ENCODE results near the gene ZNF22.

Gene ZNF22

GRCh38 chr10:44965651-44966097 is 35.0 kb upstream of the ZNF22 start:
- no peak for DNase-seq

GRCh38 chr10:44966129-44966815 is 34.5 kb upstream of the ZNF22 start:
- no peak for DNase-seq

- DNase-seq: no peak
Observed at GRCh38 chr10:44966816-44967509, 33.8 kb upstream of the ZNF22 start.

GRCh38 chr10:44967616-44968015 is 33.1 kb upstream of the ZNF22 start:
- no peak for DNase-seq

- DNase-seq: no peak
Observed at GRCh38 chr10:44968091-44968490, 32.6 kb upstream of the ZNF22 start.

GRCh38 chr10:44968500-44969400 is 32.0 kb upstream of the ZNF22 start:
- DNase-seq: no peak

- no peak for DNase-seq
Observed at GRCh38 chr10:44969854-44970253, 30.9 kb upstream of the ZNF22 start.

- DNase-seq: no peak
Observed at GRCh38 chr10:44970812-44971395, 29.8 kb upstream of the ZNF22 start.

GRCh38 chr10:44971434-44971833 is 29.3 kb upstream of the ZNF22 start:
- DNase-seq: no peak

GRCh38 chr10:44971935-44972757 is 28.6 kb upstream of the ZNF22 start:
- DNase-seq: no peak

GRCh38 chr10:44972874-44973306 is 27.8 kb upstream of the ZNF22 start:
- DNase-seq: no peak

- DNase-seq: no peak
Observed at GRCh38 chr10:44973323-44974081, 27.2 kb upstream of the ZNF22 start.

GRCh38 chr10:44974082-44974627 is 26.6 kb upstream of the ZNF22 start:
- DNase-seq: no peak

GRCh38 chr10:44974628-44975430 is 25.9 kb upstream of the ZNF22 start:
- DNase-seq: no peak

GRCh38 chr10:44975431-44976331 is 25.0 kb upstream of the ZNF22 start:
- DNase-seq: no peak

GRCh38 chr10:44976352-44977198 is 24.1 kb upstream of the ZNF22 start:
- no peak for DNase-seq

- no peak for DNase-seq
Observed at GRCh38 chr10:44977287-44978212, 23.2 kb upstream of the ZNF22 start.

All from NCI-H1417 treated with DMSO at 0.1 percent for 48 hours (cell line).